HuH-7.5 (cell line): ENCODE data around the gene DLG4.
A peak's percentile ranks its signal among the peaks of the same experiment; 100 is the strongest.

Experiments used
- DNase-seq: peaks from one replicate; pipeline ENCODE4 v3.0.0; 2011; ENCODE audit warnings: low spot score

Gene DLG4

GRCh38 chr17:7156342-7156940 is 63.2 kb downstream of the DLG4 start:
- peak; percentile 64 for DNase-seq

- no peak for DNase-seq
Observed at GRCh38 chr17:7147772-7148171, 71.9 kb downstream of the DLG4 start.

GRCh38 chr17:7146115-7146514 is 73.5 kb downstream of the DLG4 start:
- no peak for DNase-seq

GRCh38 chr17:7144213-7144612 is 75.4 kb downstream of the DLG4 start:
- DNase-seq: no peak

- DNase-seq: no peak
Observed at GRCh38 chr17:7141824-7142223, 77.8 kb downstream of the DLG4 start.

- no peak for DNase-seq
Observed at GRCh38 chr17:7139400-7139799, 80.2 kb downstream of the DLG4 start.

GRCh38 chr17:7138800-7139381 is 80.7 kb downstream of the DLG4 start:
- DNase-seq: no peak

- no peak for DNase-seq
Observed at GRCh38 chr17:7137171-7137943, 82.3 kb downstream of the DLG4 start.
